Activated naive CD4-positive, alpha-beta T cell treated with anti-CD3 and anti-CD28 coated beads, Interleukin-2, amount 50 U/mL, for 72 hours (primary cell): ENCODE measurements around the gene MAX. TPM values are rescaled to one million over a fixed set of nuclear protein-coding genes. Genes with fewer than 3 reads are reported as not detected.
"Not testable (repeated sequence)": the region's sequence is repeated elsewhere in the genome, so short reads cannot be mapped to it uniquely, and the experiment has no call there.

Experiments
- ATAC-seq, 2 donors: fragments of 150-1000 bp; cut with Tn5 transposase; 2 replicates each; pipeline ENCODE4 v1.10.0; 2021; ENCODE audit warnings: mild to moderate bottlenecking in 2 of 2, moderate library complexity in 2 of 2
- DNase-seq, 2 donors: peaks; one replicate each; pipeline ENCODE4 v3.0.0; 2021 to 2022; ENCODE audit warnings: low spot score in 2 of 2
- H3K27ac Mint-ChIP-seq, 2 donors: one replicate each; pipeline ENCODE4 v1.8.0; 2022; ENCODE audit warnings: mild to moderate bottlenecking in 2 of 2, mixed read lengths in 2 of 2
- H3K36me3 Mint-ChIP-seq, 2 donors: one replicate each; pipeline ENCODE4 v1.8.0; 2022; ENCODE audit warnings: mixed read lengths in 2 of 2
- H3K9me3 Mint-ChIP-seq, 2 donors: one replicate each; pipeline ENCODE4 v1.8.0; 2022; ENCODE audit warnings: mixed read lengths in 2 of 2
- total RNA-seq, 2 donors: library from RNA; stranded (reverse); gene quantifications; one replicate each; pipeline ENCODE4 v1.2.3, GENCODE V29; 2022

Gene MAX
- total RNA-seq, 2 donors from 2014 or later: 84.2 to 107 TPM

DNA sequence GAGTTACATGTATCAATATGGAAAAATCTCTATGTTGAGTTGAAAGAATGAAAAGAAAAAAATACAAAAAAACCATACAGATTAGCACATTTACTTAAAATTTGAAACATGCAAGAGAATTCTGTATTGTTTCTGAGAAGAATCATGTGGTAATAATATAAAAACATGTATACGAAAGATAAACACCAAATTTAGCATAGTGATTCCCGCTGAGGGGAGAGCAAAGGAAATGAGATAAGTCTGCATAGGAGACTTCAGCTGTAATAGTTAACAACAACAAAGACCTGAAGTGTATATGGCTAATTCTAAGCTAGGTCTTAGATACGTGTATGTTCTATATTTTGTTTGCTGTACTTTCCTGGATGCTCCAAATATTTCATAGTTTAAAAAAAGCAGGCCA, 69.1 kb downstream of the MAX start:
- H3K36me3 Mint-ChIP-seq: peaks cover 5 to 7% of the 10 kb centered on the region in 2 donors

DNA sequence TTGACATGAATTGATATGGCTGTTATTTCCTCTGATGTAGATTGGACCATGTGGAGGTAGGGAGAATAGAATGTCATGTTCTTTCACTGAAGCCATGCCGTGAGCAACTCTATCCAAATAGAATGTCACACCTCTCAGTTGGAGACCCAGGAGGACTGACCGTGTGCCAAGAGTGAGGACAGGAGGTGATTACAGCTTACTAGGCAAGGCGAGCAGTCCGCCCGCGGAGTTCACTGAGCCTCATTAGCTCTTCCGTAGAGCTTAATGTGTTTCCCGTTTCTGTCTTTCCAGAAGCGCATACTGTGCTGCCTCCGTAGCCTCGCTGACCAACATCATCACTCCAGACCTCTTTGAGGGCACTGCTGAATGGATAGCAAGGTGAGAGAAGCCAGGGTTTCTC, 70.0 kb downstream of the MAX start:
- Mint-ChIP-seq H3K36me3 (peaks cover 5 to 7% of the 10 kb centered on the region in 2 donors), H3K9me3 (no peaks in the 10 kb centered on the region), H3K27ac (no peak overlapping the region)
- ATAC-seq (no peak), DNase-seq (no peak)

More for the DNA sequence above, 69.1 kb downstream of the MAX start:
- ATAC-seq (no peak), DNase-seq (no peak)
- H3K27ac Mint-ChIP-seq: no peak overlapping the region
- no peaks in the 10 kb centered on the region for H3K9me3 Mint-ChIP-seq

DNA sequence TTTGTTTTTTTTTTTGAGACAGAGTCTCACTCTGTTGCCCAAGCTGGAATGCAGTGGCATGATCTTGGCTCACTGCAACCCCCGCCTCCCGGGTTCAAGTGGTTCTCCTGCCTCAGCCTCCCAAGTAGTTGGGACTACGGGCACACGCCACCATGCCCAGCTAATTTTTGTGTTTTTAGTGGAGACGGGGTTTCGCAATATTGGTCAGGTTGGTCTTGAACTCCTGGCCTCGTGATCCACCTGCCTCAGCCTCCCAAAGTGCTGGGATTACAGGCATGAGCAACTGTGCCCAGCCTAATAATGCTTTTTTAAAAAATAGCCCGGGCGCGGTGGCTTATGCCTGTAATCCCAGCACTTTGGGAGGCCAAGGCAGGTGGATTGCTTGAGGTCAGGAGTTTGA, 71.0 kb downstream of the MAX start:
- not testable (repeated sequence) for ATAC-seq, DNase-seq, H3K27ac Mint-ChIP-seq, H3K9me3 Mint-ChIP-seq, H3K36me3 Mint-ChIP-seq

DNA sequence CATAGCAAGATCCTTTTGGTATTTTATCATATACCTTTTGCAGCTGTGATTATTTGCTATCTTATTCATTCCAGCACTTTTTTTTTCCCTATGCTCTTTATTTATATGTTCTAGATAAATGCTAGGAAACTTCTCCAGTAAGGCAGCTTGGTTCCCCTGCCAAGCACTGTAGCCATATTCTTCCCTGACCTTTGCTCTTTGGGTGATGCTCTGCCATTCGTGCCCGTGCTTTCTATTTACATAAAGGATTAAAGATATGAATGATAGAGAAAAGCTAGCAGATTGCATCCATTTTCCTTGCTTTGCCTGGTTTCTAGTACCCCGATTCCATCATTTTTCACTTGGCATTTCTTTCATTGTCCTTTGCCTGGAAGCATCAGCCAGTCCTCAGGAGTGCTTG, 73.4 kb downstream of the MAX start:
- H3K9me3 Mint-ChIP-seq: no peaks in the 10 kb centered on the region
- DNase-seq (no peak), ATAC-seq (no peak)
- H3K36me3 Mint-ChIP-seq: peaks cover 5 to 7% of the 10 kb centered on the region in 2 donors
- peak overlapping the region in 1 of 2 donors; percentile 19 for H3K27ac Mint-ChIP-seq

DNA sequence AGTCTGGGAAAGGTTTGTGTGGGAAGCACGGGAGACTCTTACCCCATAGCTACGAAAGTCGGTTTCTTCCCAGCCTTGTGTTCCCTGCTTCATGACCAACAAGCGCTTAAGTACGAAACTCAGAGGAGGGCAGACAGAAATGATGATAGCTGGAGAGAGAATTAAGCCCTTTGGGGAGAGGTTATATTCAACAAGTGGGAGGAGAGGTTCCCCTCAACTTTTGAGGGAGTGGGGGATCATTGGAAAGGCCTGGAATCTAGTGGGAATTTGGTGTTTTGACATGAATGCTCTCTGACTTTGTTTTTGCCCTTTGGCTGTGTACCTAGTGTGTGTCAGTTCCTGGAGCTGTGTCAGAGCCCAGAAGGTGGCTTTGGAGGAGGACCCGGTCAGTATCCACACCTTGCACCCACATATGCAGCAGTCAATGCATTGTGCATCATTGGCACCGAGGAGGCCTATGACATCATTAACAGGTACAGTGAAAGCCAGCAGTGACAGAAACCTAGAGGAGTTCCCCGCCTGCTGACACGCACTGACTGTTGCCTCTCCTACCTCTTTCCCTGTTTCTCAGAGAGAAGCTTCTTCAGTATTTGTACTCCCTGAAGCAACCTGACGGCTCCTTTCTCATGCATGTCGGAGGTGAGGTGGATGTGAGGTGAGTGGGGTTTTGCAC, 75.1 kb downstream of the MAX start:
- no peak for ATAC-seq

DNA sequence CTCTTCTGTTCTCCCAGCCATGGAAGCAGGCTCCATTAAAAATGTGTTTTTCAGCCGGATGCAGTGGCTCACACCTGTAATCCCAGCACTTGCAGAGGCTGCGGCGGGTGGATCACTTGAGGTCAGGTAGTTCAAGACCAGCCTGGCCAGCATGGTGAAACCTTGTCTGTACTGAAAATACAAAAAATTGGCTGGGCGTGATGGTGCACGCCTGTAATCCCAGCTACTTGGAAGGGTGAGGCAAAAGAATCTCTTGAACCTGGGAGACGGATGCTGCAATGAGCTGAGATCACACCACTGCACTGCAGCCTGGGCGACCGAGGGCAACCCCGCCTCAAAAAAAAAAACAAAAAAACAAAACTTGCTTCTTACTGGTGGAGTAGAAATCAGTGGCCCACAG, 75.8 kb downstream of the MAX start:
- DNase-seq (no peak), ATAC-seq (no peak)
- H3K27ac Mint-ChIP-seq: peak overlapping the region in 1 of 2 donors; percentile 78
- no peaks in the 10 kb centered on the region for H3K9me3 Mint-ChIP-seq
- H3K36me3 Mint-ChIP-seq: no peaks in the 10 kb centered on the region

More for the DNA sequence above, 75.1 kb downstream of the MAX start:
- Mint-ChIP-seq H3K27ac (peak overlapping the region in 1 of 2 donors; percentile 78), H3K36me3 (peaks cover 4% of the 10 kb centered on the region in 2 donors), H3K9me3 (no peaks in the 10 kb centered on the region)
- DNase-seq: no peak

DNA sequence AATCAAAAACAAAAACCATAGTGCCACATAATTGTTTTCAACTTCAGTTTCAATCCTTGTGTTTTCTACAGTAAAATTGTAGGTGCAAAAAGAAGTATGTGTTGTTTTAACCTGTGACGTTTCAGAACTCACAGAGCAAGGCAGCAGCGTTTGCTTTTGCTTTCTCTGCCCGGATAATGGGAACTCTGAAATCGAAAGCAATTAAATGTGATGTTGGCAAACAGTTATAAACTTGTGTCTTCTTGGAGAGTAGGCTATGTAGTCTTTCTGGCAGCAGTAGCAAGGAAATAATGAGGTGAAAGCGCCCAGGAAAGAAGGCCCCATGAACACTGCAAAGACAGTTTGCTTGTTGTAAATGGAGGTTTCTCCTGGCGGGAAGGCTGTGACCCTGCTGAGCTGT, 76.5 kb downstream of the MAX start:
- ATAC-seq: no peak
- no peaks in the 10 kb centered on the region for H3K36me3 Mint-ChIP-seq
- no peaks in the 10 kb centered on the region for H3K9me3 Mint-ChIP-seq
- DNase-seq: no peak
- H3K27ac Mint-ChIP-seq: no peak overlapping the region

Other genes starting within 250 kb of the MAX start
- gene SPTB, start 222.6 kb downstream of the MAX start, total RNA-seq: under 1 TPM; 0.41 to 0.66 TPM
- gene CHURC1, start 188.1 kb downstream of the MAX start, total RNA-seq: 10 to 100 TPM; 28.4 to 67.5 TPM
- not detected for gene GPX2, start 159.8 kb downstream of the MAX start, total RNA-seq
- gene RAB15, start 130.2 kb downstream of the MAX start, total RNA-seq: 1 to 10 TPM; 6.5 to 7.0 TPM
- 10 to 100 TPM; 17.2 to 30.9 TPM for gene FNTB, start 115.6 kb downstream of the MAX start, total RNA-seq